Lung (tissue), 12 donors: Measurements from ENCODE around the gene DNAJB5. TPM values are rescaled to one million over a fixed set of nuclear protein-coding genes. Genes with fewer than 3 reads are reported as not detected.
A peak's percentile ranks its signal among the peaks of the same experiment; 100 is the strongest.

Experiments
- ATAC-seq: fragments of 200-7000 bp; cut with Tn5 transposase; one replicate; pipeline ENCODE4 v1.9.1; 2020; ENCODE audit warnings: moderate number of reproducible peaks; ENCODE audit not compliant: insufficient read depth, low FRiP score
- DNase-seq, 3 donors: peaks; one replicate each; pipeline ENCODE4 v3.0.0-alpha.2; 2013 to 2017
- H3K27ac ChIP-seq, 2 donors: one replicate each; pipeline ENCODE4 v1.5.1; 2013; ENCODE audit warnings: mild to moderate bottlenecking in 2 of 2, moderate library complexity in 2 of 2, control low read depth in 1 of 2, inconsistent platforms in 1 of 2, low read depth in 1 of 2, low read length in 1 of 2
- H3K27me3 ChIP-seq, 3 donors: one replicate each; pipeline ENCODE4 v1.5.1; 2013; ENCODE audit warnings: low read length in 2 of 3; ENCODE audit not compliant: control insufficient read depth in 3 of 3, insufficient read depth in 3 of 3
- H3K36me3 ChIP-seq, 4 donors: one replicate each; pipeline ENCODE4 v1.5.1; 2013; ENCODE audit warnings: low read length in 4 of 4, mild to moderate bottlenecking in 1 of 4, moderate library complexity in 1 of 4; ENCODE audit not compliant: control insufficient read depth in 4 of 4, insufficient read depth in 4 of 4
- H3K4me1 ChIP-seq, 5 donors: one replicate each; pipeline ENCODE4 v1.5.1; 2013; ENCODE audit warnings: low read length in 5 of 5, mild to moderate bottlenecking in 2 of 5, moderate library complexity in 1 of 5; ENCODE audit not compliant: control insufficient read depth in 5 of 5, insufficient read depth in 5 of 5
- H3K4me3 ChIP-seq: one replicate; pipeline ENCODE4 v1.5.1; 2013; ENCODE audit warnings: mild to moderate bottlenecking, control low read depth, moderate library complexity
- H3K9ac ChIP-seq, 2 donors: one replicate each; pipeline ENCODE4 v1.5.1; 2013; ENCODE audit warnings: low read length in 2 of 2, control low read depth in 1 of 2; ENCODE audit not compliant: insufficient read depth in 1 of 2
- H3K9me3 ChIP-seq, 4 donors: one replicate each; pipeline ENCODE4 v1.5.1; 2013; ENCODE audit warnings: low read length in 3 of 4, mild to moderate bottlenecking in 1 of 4, moderate library complexity in 1 of 4; ENCODE audit not compliant: control insufficient read depth in 4 of 4, insufficient read depth in 3 of 4
- CTCF ChIP-seq: IDR thresholded peaks from 2 replicates; pipeline ENCODE4 v1.5.1; 2012; ENCODE audit warnings: mild to moderate bottlenecking; ENCODE audit errors: control extremely low read depth, extremely low read depth
- whole genome bisulfite sequencing, 2 donors: extraction: QIAGEN DNeasy Blood & Tissue Kit; methylation state at CpG; one replicate each; pipeline ENCODE4 v1.1.7; 2013; 5-methylcytosine and 5-hydroxymethylcytosine counted together
- polyA plus RNA-seq, 2 donors: library from polyadenylated mRNA; stranded (reverse); fragments of 200-250 nt; gene quantifications; one replicate each; pipeline ENCODE4 v1.2.1, GENCODE V29; 2013
- total RNA-seq, 2 donors: library from RNA; depleted of rRNA in 1 of 2; stranded (reverse); fragments of >200 nt in 1 of 2; gene quantifications; one replicate each; pipeline ENCODE4 v1.2.1, GENCODE V29; 2014 to 2021
- donor health status: control.
- donor health status: control.
- donor health status: Bipolar disorder and iron deficiency.
- donor health status: healthy.
- donor health status: DM: yes; HTN: yes; CAD: no.

DNAJB5 gene
- total and polyA plus RNA-seq, 4 donors = 4.5 to 10.3 (median 6.9) TPM

- ATAC-seq = no peak
- H3K4me3 ChIP-seq = peak overlapping the region; percentile 42
- H3K9me3 ChIP-seq = no peaks in the 10 kb centered on the region
- peaks cover 0 to 19% (median 14%) of the 10 kb centered on the region in 5 donors for H3K4me1 ChIP-seq
- peaks cover 0 to 2% (median 0%) of the 10 kb centered on the region in 4 donors for H3K36me3 ChIP-seq
- peak; percentile 48 to 55 (median 55) for DNase-seq
- TF ChIP-seq CTCF = no peak
- H3K9ac ChIP-seq = peak overlapping the region; percentile 70 to 85
- peak overlapping the region; percentile 40 to 88 for H3K27ac ChIP-seq
- no peaks in the 10 kb centered on the region for H3K27me3 ChIP-seq
- 19% methylated on average over 25 of the region's 25 CpGs for WGBS, 2 donors
Measured at GRCh38 chr9:34988218-34989002, 1.1 kb upstream of the DNAJB5 start.

GRCh38 chr9:34989946-34990635 is 546 bp downstream of the DNAJB5 start:
- TF ChIP-seq CTCF = no peak
- H3K4me1 ChIP-seq = peaks cover 0 to 24% (median 16%) of the 10 kb centered on the region in 5 donors
- peak overlapping the region; percentile 74 for H3K4me3 ChIP-seq
- peak overlapping the region; percentile 87 to 99 for H3K27ac ChIP-seq
- no peaks in the 10 kb centered on the region for H3K9me3 ChIP-seq
- ATAC-seq = no peak
- H3K27me3 ChIP-seq = no peaks in the 10 kb centered on the region
- H3K9ac ChIP-seq = peak overlapping the region; percentile 65
- H3K36me3 ChIP-seq = peaks cover 0 to 4% (median 0%) of the 10 kb centered on the region in 4 donors
- DNase-seq = peak; percentile 77 to 85 (median 78)
- WGBS, 2 donors = 11 to 20% methylated on average over 26 to 39 of the region's 39 CpGs

GRCh38 chr9:34990908-34991606 is 1.5 kb downstream of the DNAJB5 start:
- H3K4me3 ChIP-seq = no peak overlapping the region
- no peak for DNase-seq
- H3K9me3 ChIP-seq = no peaks in the 10 kb centered on the region
- 82 to 84% methylated on average over 7 of the region's 7 CpGs for WGBS, 2 donors
- H3K9ac ChIP-seq = no peak overlapping the region
- no peak for TF ChIP-seq CTCF
- peaks cover 0 to 24% (median 16%) of the 10 kb centered on the region in 5 donors for H3K4me1 ChIP-seq
- H3K27me3 ChIP-seq = no peaks in the 10 kb centered on the region
- peak overlapping the region; percentile 6 to 99 for H3K27ac ChIP-seq
- peaks cover 0 to 4% (median 0%) of the 10 kb centered on the region in 4 donors for H3K36me3 ChIP-seq
- ATAC-seq = no peak
